IMR-90 (cell line): ENCODE data around the gene YPEL1. TPM values are rescaled to one million over a fixed set of nuclear protein-coding genes. Genes with fewer than 3 reads are reported as not detected.

Experiments used
- ATAC-seq: fragments of 200-7000 bp; cut with Tn5 transposase; 2 replicates; pipeline ENCODE4 v1.9.1; 2020; ENCODE audit warnings: low read depth, mild to moderate bottlenecking, moderate library complexity
- BruUV-seq: library from RNA; stranded (reverse); fragments of 400-500 nt; replicated peaks from 2 replicates; lab custom pipeline; 2021; lab: Mats Ljungman, UMichigan
- CTCF ChIA-PET: fragments of 300-600 bp; formaldehyde crosslinking; extraction: SDS; loops from one replicate; lab custom pipeline; 2021; ENCODE audit warnings: antibody characterized with exemption; lab: Yijun Ruan, JAX
- POLR2A ChIA-PET: fragments of 300-600 bp; sonication (Branson Sonifier 250); formaldehyde crosslinking; loops from one replicate; lab custom pipeline; 2022; ENCODE audit warnings: antibody characterized with exemption; ENCODE audit not compliant: unreplicated experiment; lab: Charles Lee
- DNase-seq: peaks from one replicate; pipeline ENCODE4 v3.0.0; 2013
- H2AFZ ChIP-seq: replicated peaks from 2 replicates; pipeline ENCODE3; 2013; ENCODE audit warnings: low read length, mild to moderate bottlenecking; ENCODE audit not compliant: poor library complexity
- H2AK5ac ChIP-seq: 2 replicates; pipeline ENCODE4 v1.6.1; 2013; ENCODE audit warnings: low read depth, low read length, inconsistent platforms
- H2AK9ac ChIP-seq: replicated peaks from 2 replicates; pipeline ENCODE3; 2013; ENCODE audit warnings: mild to moderate bottlenecking, low read depth, low read length, moderate library complexity; ENCODE audit not compliant: poor library complexity
- H2BK120ac ChIP-seq: 2 replicates; pipeline ENCODE4 v1.6.1; 2013; ENCODE audit warnings: low read depth, low read length, inconsistent platforms
- H2BK15ac ChIP-seq: 3 replicates; pipeline ENCODE4 v1.6.1; 2013; ENCODE audit warnings: low read depth, low read length, inconsistent platforms
- H2BK20ac ChIP-seq: 2 replicates; pipeline ENCODE4 v1.6.1; 2013; ENCODE audit warnings: low read depth, mild to moderate bottlenecking, inconsistent platforms, low read length, moderate library complexity
- H2BK5ac ChIP-seq: 2 replicates; pipeline ENCODE4 v1.6.1; 2013; ENCODE audit warnings: mild to moderate bottlenecking, low read depth, low read length, inconsistent platforms; ENCODE audit not compliant: poor library complexity, severe bottlenecking
- H3K14ac ChIP-seq: replicated peaks from 2 replicates; pipeline ENCODE4 v1.6.1; 2013; ENCODE audit warnings: low read depth, low read length, inconsistent platforms
- H3K18ac ChIP-seq: 2 replicates; pipeline ENCODE4 v1.6.1; 2013; ENCODE audit warnings: low read depth, low read length, control low read depth
- H3K23ac ChIP-seq: 2 replicates; pipeline ENCODE4 v1.6.1; 2013; ENCODE audit warnings: low read depth, low read length, inconsistent platforms
- H3K27ac ChIP-seq: 2 replicates; pipeline ENCODE4 v1.5.1; 2013; ENCODE audit warnings: mild to moderate bottlenecking, control low read depth, low read length; ENCODE audit not compliant: insufficient read depth
- H3K27me3 ChIP-seq: 2 replicates; pipeline ENCODE4 v1.6.1; 2013; ENCODE audit warnings: low read length; ENCODE audit not compliant: control insufficient read depth, insufficient read depth
- H3K36me3 ChIP-seq: 2 replicates; pipeline ENCODE4 v1.6.1; 2013; ENCODE audit warnings: low read length, mixed read lengths; ENCODE audit not compliant: control insufficient read depth, insufficient read depth
- H3K4ac ChIP-seq: 2 replicates; pipeline ENCODE4 v1.6.1; 2013; ENCODE audit warnings: low read depth, low read length, inconsistent platforms
- H3K4me1 ChIP-seq: 2 replicates; pipeline ENCODE4 v1.6.1; 2013; ENCODE audit warnings: low read length, mixed read lengths; ENCODE audit not compliant: control insufficient read depth, insufficient read depth
- H3K4me2 ChIP-seq: 2 replicates; pipeline ENCODE4 v1.6.1; 2013; ENCODE audit warnings: low read depth, mild to moderate bottlenecking, control low read depth, low read length, moderate library complexity
- H3K4me3 ChIP-seq: 2 replicates; pipeline ENCODE4 v1.5.1; 2013; ENCODE audit warnings: low read depth, mild to moderate bottlenecking, control low read depth, low read length, moderate library complexity; ENCODE audit not compliant: insufficient read depth
- H3K56ac ChIP-seq: 2 replicates; pipeline ENCODE4 v1.6.1; 2013; ENCODE audit warnings: low read length, inconsistent platforms; ENCODE audit not compliant: insufficient read depth; ENCODE audit errors: extremely low read depth
- H3K79me1 ChIP-seq, 2 experiments: 2 replicates each; pipeline ENCODE4 v1.6.1; 2013; ENCODE audit warnings: low read length in 2 of 2, inconsistent platforms in 1 of 2, low read depth in 1 of 2
- H3K9ac ChIP-seq: 2 replicates; pipeline ENCODE4 v1.6.1; 2013; ENCODE audit warnings: low read depth, low read length, control low read depth
- H3K9me1 ChIP-seq: 2 replicates; pipeline ENCODE4 v1.6.1; 2013; ENCODE audit warnings: low read length, inconsistent platforms; ENCODE audit not compliant: insufficient read depth
- H3K9me3 ChIP-seq: 2 replicates; pipeline ENCODE4 v1.6.1; 2013; ENCODE audit warnings: low read length; ENCODE audit not compliant: control insufficient read depth, insufficient read depth
- H4K20me1 ChIP-seq: 2 replicates; pipeline ENCODE4 v1.6.1; 2013; ENCODE audit warnings: low read length, inconsistent platforms; ENCODE audit not compliant: insufficient read depth
- H4K5ac ChIP-seq: 2 replicates; pipeline ENCODE4 v1.6.1; 2013; ENCODE audit warnings: mild to moderate bottlenecking, low read depth, low read length, control low read depth
- H4K8ac ChIP-seq, 2 experiments: 2 replicates each; pipeline ENCODE4 v1.6.1; 2013; ENCODE audit warnings: low read depth in 2 of 2, low read length in 2 of 2, control low read depth in 1 of 2, inconsistent platforms in 1 of 2
- H4K91ac ChIP-seq: 2 replicates; pipeline ENCODE4 v1.6.1; 2013; ENCODE audit warnings: low read depth, low read length, inconsistent platforms; ENCODE audit not compliant: insufficient read depth
- BHLHE40 ChIP-seq: fragments of 150-350 bp; IDR thresholded peaks from 2 replicates; pipeline ENCODE4 v1.6.1; 2016; ENCODE audit warnings: mild to moderate bottlenecking, low read depth, low read length
- CEBPB ChIP-seq: IDR thresholded peaks from 2 replicates; pipeline ENCODE4 v1.6.1; 2012; ENCODE audit warnings: low read depth, low read length, improper control_type of control experiment
- CHD1 ChIP-seq: IDR thresholded peaks from 2 replicates; pipeline ENCODE4 v1.6.1; 2012; ENCODE audit warnings: low read depth, low read length, improper control_type of control experiment
- ELK1 ChIP-seq: fragments of 150-350 bp; IDR thresholded peaks from 2 replicates; pipeline ENCODE4 v1.6.1; 2016; ENCODE audit warnings: low read depth, mild to moderate bottlenecking, low read length, moderate library complexity, borderline replicate concordance
- FOS ChIP-seq: fragments of 150-350 bp; IDR thresholded peaks from 2 replicates; pipeline ENCODE4 v1.6.1; 2016; ENCODE audit warnings: low read depth, low read length
- MAFK ChIP-seq: IDR thresholded peaks from 2 replicates; pipeline ENCODE4 v1.6.1; 2012; ENCODE audit warnings: low read depth, low read length, improper control_type of control experiment
- MAZ ChIP-seq: IDR thresholded peaks from 2 replicates; pipeline ENCODE4 v1.6.1; 2012; ENCODE audit warnings: low read depth, mild to moderate bottlenecking, low read length, improper control_type of control experiment, moderate library complexity, borderline replicate concordance
- MXI1 ChIP-seq: IDR thresholded peaks from 2 replicates; pipeline ENCODE4 v1.6.1; 2012; ENCODE audit warnings: low read depth, mild to moderate bottlenecking, low read length, moderate library complexity, borderline replicate concordance
- NFE2L2 ChIP-seq: fragments of 150-350 bp; IDR thresholded peaks from 2 replicates; pipeline ENCODE4 v1.6.1; 2016; ENCODE audit warnings: low read depth, mild to moderate bottlenecking, low read length
- POLR2A ChIP-seq: IDR thresholded peaks from 2 replicates; pipeline ENCODE4 v1.6.1; 2012; ENCODE audit warnings: mild to moderate bottlenecking, low read depth, low read length
- RAD21 ChIP-seq: IDR thresholded peaks from 2 replicates; pipeline ENCODE4 v1.6.1; 2012; ENCODE audit warnings: low read length, improper control_type of control experiment
- RFX5 ChIP-seq: IDR thresholded peaks from 2 replicates; pipeline ENCODE4 v1.8.0; 2012; ENCODE audit warnings: low read depth, mild to moderate bottlenecking, low read length, moderate library complexity
- SMC3 ChIP-seq: fragments of 150-350 bp; IDR thresholded peaks from 2 replicates; pipeline ENCODE4 v1.6.1; 2016; ENCODE audit warnings: low read depth, mild to moderate bottlenecking, antibody characterized with exemption, low read length, moderate library complexity
- USF2 ChIP-seq: fragments of 150-350 bp; IDR thresholded peaks from 2 replicates; pipeline ENCODE4 v1.6.1; 2017; ENCODE audit warnings: mild to moderate bottlenecking, antibody characterized with exemption, low read length, low read depth
- WGBS, 2 experiments: methylation state at CpG; one replicate each; pipeline versions ENCODE4 v1.1.5 to v1.1.7; 2013; ENCODE audit warnings: missing lambda C conversion rate in 2 of 2; ENCODE audit not compliant: insufficient read length in 1 of 2; ENCODE audit errors: extremely low coverage in 2 of 2; 5-methylcytosine and 5-hydroxymethylcytosine counted together
- dilution Hi-C: fragments of 300-500 bp; cut with HindIII; formaldehyde crosslinking; loops from one replicate; pipeline ENCODE4 v1.14.3; 2018; ENCODE audit warnings: low sequenced_read_pairs; ENCODE audit not compliant: unreplicated experiment
- in situ Hi-C: fragments of 300-500 bp; cut with MboI; formaldehyde crosslinking; loops from 3 replicates; pipeline ENCODE4 v1.14.3; 2019; ENCODE audit warnings: low sequenced_read_pairs, inconsistent platforms, mixed read lengths
- intact Hi-C: fragments of 100-400 bp; cut with micrococcal nuclease; formaldehyde crosslinking; loops from 2 replicates; pipeline ENCODE4 v1.10.0; 2022
- polyA plus RNA-seq, 3 experiments: library from polyadenylated mRNA; depleted of rRNA; stranded (reverse); fragments of >200 nt; gene quantifications; 2 replicates each; pipeline ENCODE4 v1.2.3, GENCODE V29; 2012; ENCODE audit warnings: low replicate concordance in 1 of 3
- total RNA-seq: library from RNA; depleted of rRNA; stranded (reverse); fragments of >200 nt; gene quantifications from 2 replicates; pipeline ENCODE4 v1.2.3, GENCODE V29; 2012
- TF ChIP-seq, protein P1 (sequence below): conservative IDR thresholded peaks from 2 replicates; pipeline ENCODE4 v1.5.1; 2012; ENCODE audit warnings: mild to moderate bottlenecking, low read depth, low read length, improper control_type of control experiment

The YPEL1 gene
- total and polyA plus RNA-seq, 2 of the 4 experiments (the other 2 are of a cell fraction) = 0.72 to 1.3 TPM

GRCh38 chr22:21677606-21678443 is 57.8 kb downstream of the YPEL1 start:
- Histone ChIP-seq H2BK20ac (no peak overlapping the region), H4K20me1 (no peaks in the 10 kb centered on the region), H3K36me3 (peaks cover 46% of the 10 kb centered on the region), H2AFZ (no peak overlapping the region), H2BK15ac (no peak overlapping the region), H3K9ac (no peak overlapping the region), H4K91ac (no peak overlapping the region), H3K4me3 (no peak overlapping the region), H3K4ac (no peak overlapping the region), H3K4me2 (no peak overlapping the region), H3K27me3 (no peaks in the 10 kb centered on the region), H2BK5ac (no peak overlapping the region), H3K23ac (no peak overlapping the region), H2BK120ac (no peak overlapping the region), H3K9me1 (peaks cover 2% of the 10 kb centered on the region; the same call in 1 of the 2 replicates), H3K18ac (no peak overlapping the region), H2AK5ac (no peak overlapping the region), H2AK9ac (no peak overlapping the region), H3K79me1 (peaks cover 7 to 9% of the 10 kb centered on the region in 2 experiments; a peak in 2 of 4 replicates), H3K4me1 (no peaks in the 10 kb centered on the region), H3K27ac (no peak overlapping the region), H3K56ac (no peak overlapping the region; the same call in 1 of the 2 replicates), H3K9me3 (no peaks in the 10 kb centered on the region), H3K14ac (no peak overlapping the region), H4K5ac (no peak overlapping the region), H4K8ac (no peak overlapping the region)
- TF ChIP-seq ELK1 (no peak), FOS (no peak), MAZ (no peak), MXI1 (no peak), MAFK (no peak), NFE2L2 (no peak), SMC3 (no peak), POLR2A (no peak), RFX5 (no peak), BHLHE40 (no peak), CHD1 (no peak), RAD21 (no peak), CEBPB (no peak), USF2 (no peak)
- TF ChIP-seq, protein P1, sequence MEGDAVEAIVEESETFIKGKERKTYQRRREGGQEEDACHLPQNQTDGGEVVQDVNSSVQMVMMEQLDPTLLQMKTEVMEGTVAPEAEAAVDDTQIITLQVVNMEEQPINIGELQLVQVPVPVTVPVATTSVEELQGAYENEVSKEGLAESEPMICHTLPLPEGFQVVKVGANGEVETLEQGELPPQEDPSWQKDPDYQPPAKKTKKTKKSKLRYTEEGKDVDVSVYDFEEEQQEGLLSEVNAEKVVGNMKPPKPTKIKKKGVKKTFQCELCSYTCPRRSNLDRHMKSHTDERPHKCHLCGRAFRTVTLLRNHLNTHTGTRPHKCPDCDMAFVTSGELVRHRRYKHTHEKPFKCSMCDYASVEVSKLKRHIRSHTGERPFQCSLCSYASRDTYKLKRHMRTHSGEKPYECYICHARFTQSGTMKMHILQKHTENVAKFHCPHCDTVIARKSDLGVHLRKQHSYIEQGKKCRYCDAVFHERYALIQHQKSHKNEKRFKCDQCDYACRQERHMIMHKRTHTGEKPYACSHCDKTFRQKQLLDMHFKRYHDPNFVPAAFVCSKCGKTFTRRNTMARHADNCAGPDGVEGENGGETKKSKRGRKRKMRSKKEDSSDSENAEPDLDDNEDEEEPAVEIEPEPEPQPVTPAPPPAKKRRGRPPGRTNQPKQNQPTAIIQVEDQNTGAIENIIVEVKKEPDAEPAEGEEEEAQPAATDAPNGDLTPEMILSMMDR = no peak
- no TSS peak for BruUV-seq
- intact Hi-C loops (no loop called here), dilution Hi-C loops (no loop called here), in situ Hi-C loops (no loop called here)
- WGBS, 2 experiments = 94% methylated on average over 11 of the region's 15 CpGs; no CpG with 5 or more reads in 1 of the 2 experiments
- ChIA-PET POLR2A (no interaction called here), CTCF (no interaction called here)
- no peak for DNase-seq
- ATAC-seq = no peak
